Liver (tissue), 9 donors: ENCODE measurements around the gene BPTF. TPM values are rescaled to one million over a fixed set of nuclear protein-coding genes. Genes with fewer than 3 reads are reported as not detected.

ENCODE experiments used
- DNase-seq: peaks from one replicate; pipeline ENCODE4 v3.0.0-alpha.2; 2017; ENCODE audit warnings: low spot score
- H3K27ac ChIP-seq, 2 donors: one replicate each; pipeline ENCODE4 v1.7.0; 2013; ENCODE audit warnings: inconsistent platforms in 2 of 2, low read length in 2 of 2, control low read depth in 1 of 2, low read depth in 1 of 2, mild to moderate bottlenecking in 1 of 2
- H3K27me3 ChIP-seq, 4 donors: one replicate each; pipeline versions ENCODE4 v1.6.1 to v1.7.0; 2013; ENCODE audit warnings: low read length in 3 of 4, inconsistent platforms in 1 of 4, mild to moderate bottlenecking in 1 of 4, moderate library complexity in 1 of 4; ENCODE audit not compliant: control insufficient read depth in 4 of 4, insufficient read depth in 4 of 4
- H3K36me3 ChIP-seq, 4 donors: one replicate each; pipeline versions ENCODE4 v1.6.1 to v1.7.0; 2013; ENCODE audit warnings: low read length in 3 of 4, mild to moderate bottlenecking in 3 of 4, low read depth in 1 of 4, moderate library complexity in 1 of 4; ENCODE audit not compliant: control insufficient read depth in 4 of 4, insufficient read depth in 3 of 4
- H3K4me1 ChIP-seq, 4 donors: one replicate each; pipeline versions ENCODE4 v1.6.1 to v1.7.0; 2013; ENCODE audit warnings: low read length in 3 of 4, mild to moderate bottlenecking in 3 of 4, moderate library complexity in 1 of 4; ENCODE audit not compliant: control insufficient read depth in 4 of 4, insufficient read depth in 4 of 4
- H3K4me3 ChIP-seq, 3 donors: one replicate each; pipeline versions ENCODE4 v1.6.1 to v1.7.0; 2013; ENCODE audit warnings: low read length in 3 of 3, control low read depth in 1 of 3, low read depth in 1 of 3, mild to moderate bottlenecking in 1 of 3
- H3K9ac ChIP-seq, 2 donors: one replicate each; pipeline ENCODE4 v1.7.0; 2013; ENCODE audit warnings: low read length in 2 of 2, mild to moderate bottlenecking in 2 of 2, moderate library complexity in 2 of 2, control low read depth in 1 of 2, low read depth in 1 of 2
- H3K9me3 ChIP-seq, 4 donors: one replicate each; pipeline versions ENCODE4 v1.6.1 to v1.7.0; 2013; ENCODE audit warnings: low read length in 3 of 4; ENCODE audit not compliant: control insufficient read depth in 4 of 4
- EGR1 ChIP-seq, 2 donors: IDR thresholded peaks; 2 replicates each; pipeline ENCODE4 v1.6.1; 2016 to 2018; ENCODE audit warnings: antibody characterized with exemption in 2 of 2, low read depth in 2 of 2
- FOXA1 ChIP-seq: IDR thresholded peaks from 2 replicates; pipeline ENCODE4 v1.6.1; 2016; ENCODE audit warnings: antibody characterized with exemption
- FOXA2 ChIP-seq: IDR thresholded peaks from 2 replicates; pipeline ENCODE4 v1.6.1; 2016; ENCODE audit warnings: antibody characterized with exemption
- GABPA ChIP-seq, 2 donors: IDR thresholded peaks in 1 of 2; conservative IDR thresholded peaks in 1 of 2; 2 replicates each; pipeline ENCODE4 v1.6.1; 2016; ENCODE audit warnings: antibody characterized with exemption in 2 of 2, mild to moderate bottlenecking in 1 of 2, moderate library complexity in 1 of 2
- HNF4A ChIP-seq, 2 donors: conservative IDR thresholded peaks; 2 replicates each; pipeline ENCODE4 v1.6.1; 2016; ENCODE audit warnings: antibody characterized with exemption in 2 of 2, mild to moderate bottlenecking in 2 of 2
- HNF4G ChIP-seq: IDR thresholded peaks from 2 replicates; pipeline ENCODE4 v1.6.1; 2016; ENCODE audit warnings: antibody characterized with exemption
- JUND ChIP-seq, 2 donors: IDR thresholded peaks; 2 replicates each; pipeline ENCODE4 v1.6.1; 2016; ENCODE audit warnings: antibody characterized with exemption in 2 of 2
- NR2F2 ChIP-seq: IDR thresholded peaks from 2 replicates; pipeline ENCODE4 v1.6.1; 2016; ENCODE audit warnings: antibody characterized with exemption
- RAD21 ChIP-seq, 2 donors: IDR thresholded peaks; 2 replicates each; pipeline ENCODE4 v1.6.1; 2016; ENCODE audit warnings: antibody characterized with exemption in 2 of 2, mild to moderate bottlenecking in 2 of 2
- SP1 ChIP-seq: IDR thresholded peaks from 2 replicates; pipeline ENCODE4 v1.6.1; 2018; ENCODE audit warnings: antibody characterized with exemption, mild to moderate bottlenecking
- TAF1 ChIP-seq: conservative IDR thresholded peaks from 2 replicates; pipeline ENCODE4 v1.6.1; 2016; ENCODE audit warnings: antibody characterized with exemption, mild to moderate bottlenecking
- YY1 ChIP-seq: IDR thresholded peaks from 2 replicates; pipeline ENCODE4 v1.6.1; 2016; ENCODE audit warnings: antibody characterized with exemption, mild to moderate bottlenecking
- WGBS: extraction: QIAGEN DNeasy Blood & Tissue Kit; methylation state at CpG from one replicate; pipeline ENCODE4 v1.1.7; 2013; 5-methylcytosine and 5-hydroxymethylcytosine counted together
- polyA plus RNA-seq, 2 donors: library from polyadenylated mRNA; stranded (reverse) in 1 of 2; unstranded in 1 of 2; fragments of 200-250 nt in 1 of 2; fragments of >200 nt in 1 of 2; fragmentation: Nextera tagmentation in 1 of 2; extraction: Ambion mirVana in 1 of 2; gene quantifications; one replicate each; pipeline versions ENCODE4 v1.2.1 to v1.2.3, GENCODE V29; 2013 to 2015
- total RNA-seq, 2 donors: library from RNA; depleted of rRNA; stranded (reverse); fragments of >200 nt; gene quantifications; one replicate each; pipeline ENCODE4 v1.2.3, GENCODE V29; 2014
- TF ChIP-seq, protein P1 (sequence below): IDR thresholded peaks from 2 replicates; pipeline ENCODE4 v1.6.1; 2016; ENCODE audit warnings: antibody characterized with exemption, mild to moderate bottlenecking
- TF ChIP-seq, protein P2 (sequence below): IDR thresholded peaks from 2 replicates; pipeline ENCODE4 v1.6.1; 2016; ENCODE audit warnings: antibody characterized with exemption
- TF ChIP-seq, protein P3 (sequence below): fragments of 150-350 bp; IDR thresholded peaks from 2 replicates; pipeline ENCODE4 v1.5.1; 2017; ENCODE audit warnings: improper control_type of control experiment, low read depth, low read length; ENCODE audit not compliant: missing input control
- TF ChIP-seq, protein P4 (sequence below): IDR thresholded peaks from 2 replicates; pipeline ENCODE4 v1.6.1; 2016; ENCODE audit warnings: antibody characterized with exemption
- donor health status: healthy.
- donor health status: healthy.
- donor health status: healthy.
- donor health status: healthy.
- donor health status: healthy.

The BPTF gene
- total and polyA plus RNA-seq, 4 donors = 8.1 to 51.7 (median 29.5) TPM

DNA sequence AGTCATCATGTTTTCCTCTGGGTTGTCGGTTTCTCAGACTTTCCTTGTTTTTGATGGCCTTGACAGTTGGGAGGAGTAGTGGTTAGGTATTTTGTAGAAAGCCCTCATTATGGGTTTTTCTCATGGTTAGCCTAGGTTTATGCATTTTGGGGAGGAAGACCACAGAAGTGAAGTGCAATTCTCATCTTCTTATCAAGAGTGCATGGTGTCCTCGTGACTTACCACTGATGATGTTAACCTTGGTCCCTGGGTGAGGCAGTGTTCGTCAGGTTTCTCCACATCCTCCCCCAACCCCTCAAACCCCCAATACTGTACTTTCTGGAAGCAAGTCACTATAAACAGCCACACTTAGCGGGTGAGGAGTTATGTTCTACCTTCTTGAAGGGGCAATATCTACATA lies 42.3 kb downstream of the BPTF start (continued):
- TF ChIP-seq, protein P1, sequence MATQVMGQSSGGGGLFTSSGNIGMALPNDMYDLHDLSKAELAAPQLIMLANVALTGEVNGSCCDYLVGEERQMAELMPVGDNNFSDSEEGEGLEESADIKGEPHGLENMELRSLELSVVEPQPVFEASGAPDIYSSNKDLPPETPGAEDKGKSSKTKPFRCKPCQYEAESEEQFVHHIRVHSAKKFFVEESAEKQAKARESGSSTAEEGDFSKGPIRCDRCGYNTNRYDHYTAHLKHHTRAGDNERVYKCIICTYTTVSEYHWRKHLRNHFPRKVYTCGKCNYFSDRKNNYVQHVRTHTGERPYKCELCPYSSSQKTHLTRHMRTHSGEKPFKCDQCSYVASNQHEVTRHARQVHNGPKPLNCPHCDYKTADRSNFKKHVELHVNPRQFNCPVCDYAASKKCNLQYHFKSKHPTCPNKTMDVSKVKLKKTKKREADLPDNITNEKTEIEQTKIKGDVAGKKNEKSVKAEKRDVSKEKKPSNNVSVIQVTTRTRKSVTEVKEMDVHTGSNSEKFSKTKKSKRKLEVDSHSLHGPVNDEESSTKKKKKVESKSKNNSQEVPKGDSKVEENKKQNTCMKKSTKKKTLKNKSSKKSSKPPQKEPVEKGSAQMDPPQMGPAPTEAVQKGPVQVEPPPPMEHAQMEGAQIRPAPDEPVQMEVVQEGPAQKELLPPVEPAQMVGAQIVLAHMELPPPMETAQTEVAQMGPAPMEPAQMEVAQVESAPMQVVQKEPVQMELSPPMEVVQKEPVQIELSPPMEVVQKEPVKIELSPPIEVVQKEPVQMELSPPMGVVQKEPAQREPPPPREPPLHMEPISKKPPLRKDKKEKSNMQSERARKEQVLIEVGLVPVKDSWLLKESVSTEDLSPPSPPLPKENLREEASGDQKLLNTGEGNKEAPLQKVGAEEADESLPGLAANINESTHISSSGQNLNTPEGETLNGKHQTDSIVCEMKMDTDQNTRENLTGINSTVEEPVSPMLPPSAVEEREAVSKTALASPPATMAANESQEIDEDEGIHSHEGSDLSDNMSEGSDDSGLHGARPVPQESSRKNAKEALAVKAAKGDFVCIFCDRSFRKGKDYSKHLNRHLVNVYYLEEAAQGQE = no peak
- TF ChIP-seq GABPA (IDR thresholded peaks at IDR 0.05 in 1 of 2, conservative IDR thresholded peaks at IDR 0.05 in 1 of 2) (no peak), YY1 (no peak)
- TF ChIP-seq, protein P2, sequence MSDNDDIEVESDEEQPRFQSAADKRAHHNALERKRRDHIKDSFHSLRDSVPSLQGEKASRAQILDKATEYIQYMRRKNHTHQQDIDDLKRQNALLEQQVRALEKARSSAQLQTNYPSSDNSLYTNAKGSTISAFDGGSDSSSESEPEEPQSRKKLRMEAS = no peak

DNA sequence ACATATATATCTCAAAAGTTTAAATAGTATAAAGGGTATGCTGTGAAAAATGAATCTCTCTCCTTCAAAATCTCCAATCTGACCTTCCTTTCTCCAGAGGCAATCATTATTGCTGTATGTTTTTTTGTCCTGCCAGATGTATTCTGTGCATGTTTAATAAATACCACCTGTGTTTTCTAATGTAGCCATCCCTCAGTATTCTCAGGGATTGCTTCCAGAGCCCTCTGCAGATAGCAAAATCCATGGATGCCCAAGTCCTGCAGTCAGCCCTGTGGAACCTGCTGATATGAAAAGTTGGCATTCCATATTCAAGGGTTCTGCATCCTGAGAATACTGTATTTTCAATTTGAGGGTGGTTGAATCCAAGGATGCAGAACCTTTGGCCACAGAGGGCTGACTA lies 42.9 kb downstream of the BPTF start:
- Histone ChIP-seq H3K36me3 (peaks cover 0 to 2% (median 0%) of the 10 kb centered on the region in 4 donors), H3K27ac (no peak overlapping the region), H3K9me3 (no peaks in the 10 kb centered on the region), H3K4me1 (peaks cover 0 to 2% (median 0%) of the 10 kb centered on the region in 4 donors), H3K4me3 (no peak overlapping the region), H3K27me3 (no peaks in the 10 kb centered on the region), H3K9ac (no peak overlapping the region)
- TF ChIP-seq, protein P3, sequence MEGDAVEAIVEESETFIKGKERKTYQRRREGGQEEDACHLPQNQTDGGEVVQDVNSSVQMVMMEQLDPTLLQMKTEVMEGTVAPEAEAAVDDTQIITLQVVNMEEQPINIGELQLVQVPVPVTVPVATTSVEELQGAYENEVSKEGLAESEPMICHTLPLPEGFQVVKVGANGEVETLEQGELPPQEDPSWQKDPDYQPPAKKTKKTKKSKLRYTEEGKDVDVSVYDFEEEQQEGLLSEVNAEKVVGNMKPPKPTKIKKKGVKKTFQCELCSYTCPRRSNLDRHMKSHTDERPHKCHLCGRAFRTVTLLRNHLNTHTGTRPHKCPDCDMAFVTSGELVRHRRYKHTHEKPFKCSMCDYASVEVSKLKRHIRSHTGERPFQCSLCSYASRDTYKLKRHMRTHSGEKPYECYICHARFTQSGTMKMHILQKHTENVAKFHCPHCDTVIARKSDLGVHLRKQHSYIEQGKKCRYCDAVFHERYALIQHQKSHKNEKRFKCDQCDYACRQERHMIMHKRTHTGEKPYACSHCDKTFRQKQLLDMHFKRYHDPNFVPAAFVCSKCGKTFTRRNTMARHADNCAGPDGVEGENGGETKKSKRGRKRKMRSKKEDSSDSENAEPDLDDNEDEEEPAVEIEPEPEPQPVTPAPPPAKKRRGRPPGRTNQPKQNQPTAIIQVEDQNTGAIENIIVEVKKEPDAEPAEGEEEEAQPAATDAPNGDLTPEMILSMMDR = no peak
- TF ChIP-seq, protein P4, sequence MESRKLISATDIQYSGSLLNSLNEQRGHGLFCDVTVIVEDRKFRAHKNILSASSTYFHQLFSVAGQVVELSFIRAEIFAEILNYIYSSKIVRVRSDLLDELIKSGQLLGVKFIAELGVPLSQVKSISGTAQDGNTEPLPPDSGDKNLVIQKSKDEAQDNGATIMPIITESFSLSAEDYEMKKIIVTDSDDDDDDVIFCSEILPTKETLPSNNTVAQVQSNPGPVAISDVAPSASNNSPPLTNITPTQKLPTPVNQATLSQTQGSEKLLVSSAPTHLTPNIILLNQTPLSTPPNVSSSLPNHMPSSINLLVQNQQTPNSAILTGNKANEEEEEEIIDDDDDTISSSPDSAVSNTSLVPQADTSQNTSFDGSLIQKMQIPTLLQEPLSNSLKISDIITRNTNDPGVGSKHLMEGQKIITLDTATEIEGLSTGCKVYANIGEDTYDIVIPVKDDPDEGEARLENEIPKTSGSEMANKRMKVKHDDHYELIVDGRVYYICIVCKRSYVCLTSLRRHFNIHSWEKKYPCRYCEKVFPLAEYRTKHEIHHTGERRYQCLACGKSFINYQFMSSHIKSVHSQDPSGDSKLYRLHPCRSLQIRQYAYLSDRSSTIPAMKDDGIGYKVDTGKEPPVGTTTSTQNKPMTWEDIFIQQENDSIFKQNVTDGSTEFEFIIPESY = no peak
- TF ChIP-seq HNF4A (conservative IDR thresholded peaks at IDR 0.05) (no peak), JUND (IDR thresholded peaks at IDR 0.05) (no peak), FOXA2 (no peak), NR2F2 (no peak), YY1 (no peak), TAF1 (no peak), RAD21 (IDR thresholded peaks at IDR 0.05) (no peak), FOXA1 (no peak), GABPA (IDR thresholded peaks at IDR 0.05 in 1 of 2, conservative IDR thresholded peaks at IDR 0.05 in 1 of 2) (no peak), SP1 (no peak), HNF4G (no peak)
- no peak for DNase-seq

DNA sequence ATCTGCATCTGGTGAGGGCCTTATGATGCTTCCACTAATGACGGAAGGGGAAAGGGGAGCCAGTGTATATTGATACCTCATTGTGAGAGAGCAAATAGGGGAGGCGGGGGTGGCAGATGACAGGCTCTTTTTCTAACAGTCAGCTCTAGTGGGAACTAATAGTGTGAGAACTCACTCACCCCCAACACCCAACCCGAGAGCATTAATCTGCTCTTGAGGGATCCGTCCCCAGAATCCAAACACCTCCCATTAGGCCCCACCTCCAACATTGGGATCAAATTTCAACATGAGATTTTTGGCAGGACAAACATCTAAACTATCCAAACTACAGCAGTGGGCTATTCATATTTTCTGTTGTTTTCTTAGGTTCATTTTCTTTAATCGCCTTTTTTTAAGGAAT lies 54.4 kb downstream of the BPTF start:
- peaks cover 0 to 14% (median 5%) of the 10 kb centered on the region in 4 donors for H3K4me1 ChIP-seq
- DNase-seq = no peak
- no peaks in the 10 kb centered on the region for H3K9me3 ChIP-seq
- peaks cover 3 to 13% (median 9%) of the 10 kb centered on the region in 4 donors for H3K36me3 ChIP-seq
- WGBS = 69% methylated on average over 5 of the region's 5 CpGs
- H3K9ac ChIP-seq = no peak overlapping the region
- H3K27me3 ChIP-seq = no peaks in the 10 kb centered on the region
- H3K4me3 ChIP-seq = no peak overlapping the region
- no peak overlapping the region for H3K27ac ChIP-seq
- no peak for TF ChIP-seq GABPA (IDR thresholded peaks at IDR 0.05 in 1 of 2, conservative IDR thresholded peaks at IDR 0.05 in 1 of 2)
- TF ChIP-seq, protein P4 = no peak
- TF ChIP-seq, protein P1 = no peak
- TF ChIP-seq EGR1 (IDR thresholded peaks at IDR 0.05; ENCODE audit: low read depth in 2 of 2) = no peak
- TF ChIP-seq, protein P2 = no peak
- no peak for TF ChIP-seq FOXA2
- TF ChIP-seq NR2F2 = no peak
- no peak for TF ChIP-seq FOXA1
- no peak for TF ChIP-seq HNF4A (conservative IDR thresholded peaks at IDR 0.05)
- TF ChIP-seq TAF1 = no peak
